BJ (cell line): ENCODE data around the gene KLF15. TPM values are rescaled to one million over a fixed set of nuclear protein-coding genes. Genes with fewer than 3 reads are reported as not detected.

ENCODE experiments used
- CTCF ChIA-PET: fragments of 350-600 bp; formaldehyde crosslinking; extraction: SDS; loops from one replicate; lab custom pipeline; 2021; ENCODE audit warnings: antibody characterized with exemption, inconsistent platforms; lab: Yijun Ruan, JAX
- POLR2A ChIA-PET: fragments of 300-600 bp; sonication (Branson Sonifier 250); formaldehyde crosslinking; extraction: SDS; loops from one replicate; lab custom pipeline; 2021; ENCODE audit warnings: antibody characterized with exemption; lab: Charles Lee
- DNase-seq: peaks from one replicate; pipeline ENCODE4 v3.0.0-alpha.2; 2011; ENCODE audit warnings: low read depth
- H3K27me3 ChIP-seq: 2 replicates; pipeline ENCODE4 v1.6.0; 2011; ENCODE audit warnings: low read length; ENCODE audit not compliant: control insufficient read depth, insufficient read depth
- H3K36me3 ChIP-seq: 2 replicates; pipeline ENCODE4 v1.5.1; 2011; ENCODE audit warnings: low read length; ENCODE audit not compliant: control insufficient read depth, insufficient read depth
- H3K4me3 ChIP-seq: 2 replicates; pipeline ENCODE4 v1.5.1; 2011; ENCODE audit warnings: low read depth, mild to moderate bottlenecking, control low read depth, low read length
- CTCF ChIP-seq: IDR thresholded peaks from 2 replicates; pipeline ENCODE4 v1.5.1; 2011; ENCODE audit warnings: low read depth, mild to moderate bottlenecking, control low read depth, inconsistent platforms, low read length, moderate library complexity; ENCODE audit not compliant: insufficient read depth
- polyA minus RNA-seq: library from RNA; depleted of rRNA, polyadenylated mRNA; stranded (reverse); fragments of >200 nt; gene quantifications from 2 replicates; pipeline ENCODE4 v1.2.3, GENCODE V29; 2011; rRNA and poly(A)+ RNA removed
- polyA plus RNA-seq: library from polyadenylated mRNA; depleted of rRNA; stranded (reverse); fragments of >200 nt; gene quantifications from 2 replicates; pipeline ENCODE4 v1.2.3, GENCODE V29; 2011; rRNA removed

The KLF15 gene
- polyA plus RNA-seq: 0.29 and 0.44 TPM in 2 replicates
- 0.10 and 0.24 TPM in 2 replicates for polyA minus RNA-seq

- Histone ChIP-seq H3K27me3 (peaks cover 25% of the 10 kb centered on the region), H3K4me3 (peak within 1 kb of the TSS; percentile 56), H3K36me3 (no peaks in the 10 kb centered on the region)
- TF ChIP-seq CTCF: no peak
- DNase-seq: no peak
- POLR2A ChIA-PET: no interaction called here
- CTCF ChIA-PET: interaction anchor here (0.7 to 1.1 kb wide), 3 partner anchors 90 to 98 kb away, joined by 3 to 4 read pairs (median 3); no protein-coding TSS in a partner anchor
Measured at GRCh38 chr3:126357295-126358037, at the start of gene KLF15. Gene KLF15 (minus strand): TSS chr3:126357408. CDS start chr3:126352922, 4,486 bp downstream.

DNA sequence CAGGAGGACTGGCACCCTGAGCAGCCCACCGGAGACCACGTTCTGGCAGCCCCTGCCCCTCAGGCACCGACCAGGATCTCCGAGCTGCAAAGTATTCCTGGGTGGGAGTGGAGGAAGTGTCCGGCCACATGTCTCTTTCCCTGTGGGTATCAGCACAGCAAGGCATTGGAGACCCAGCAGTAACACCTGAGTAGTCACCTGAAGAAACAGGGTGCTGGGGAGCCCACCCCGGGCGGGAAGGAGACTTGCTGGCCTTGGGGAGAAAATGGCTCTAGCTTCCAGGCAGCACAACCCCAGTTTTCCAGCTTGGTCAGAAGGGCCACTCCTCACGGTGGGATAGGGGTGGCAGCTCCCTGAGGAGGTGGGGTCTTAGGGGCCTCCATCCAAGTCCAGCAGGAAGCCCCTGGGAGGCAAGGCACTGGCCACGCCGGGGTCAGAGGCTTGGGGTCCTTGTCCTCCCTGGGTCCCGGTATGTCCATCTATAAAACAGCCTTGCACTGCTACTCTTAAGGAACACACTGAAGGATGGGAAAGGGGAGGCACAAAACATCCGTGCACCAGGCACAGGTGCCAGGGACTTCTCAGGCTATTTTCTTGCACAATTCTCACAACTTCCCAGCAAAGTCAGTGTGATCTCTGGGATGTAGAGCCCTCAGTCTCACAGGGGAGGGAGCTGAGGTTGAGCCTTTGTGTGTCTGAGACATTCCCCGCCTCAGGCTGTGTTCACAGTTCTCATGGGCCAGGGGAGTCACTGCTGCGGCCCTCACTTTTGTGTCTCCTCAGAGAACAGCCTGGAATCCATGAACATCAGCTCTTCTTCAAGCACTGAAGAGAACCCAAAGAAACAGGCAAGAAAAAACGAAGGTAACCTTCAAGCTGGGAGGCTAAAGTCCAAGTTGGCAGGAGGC lies 49.4 kb upstream of the KLF15 start:
- no peak for DNase-seq
- ChIA-PET CTCF (interaction anchor here (1.1 kb wide), 1 partner anchor 147 kb away, joined by 3 read pairs; no protein-coding TSS in a partner anchor), POLR2A (no interaction called here)
- Histone ChIP-seq H3K27me3 (peaks cover 15% of the 10 kb centered on the region), H3K36me3 (no peaks in the 10 kb centered on the region), H3K4me3 (no peak overlapping the region)
- TF ChIP-seq CTCF: no peak

GRCh38 chr3:126402666-126403302 lies 45.6 kb upstream of the KLF15 start:
- peaks cover 13% of the 10 kb centered on the region for H3K27me3 ChIP-seq
- no peak for TF ChIP-seq CTCF
- no peak overlapping the region for H3K4me3 ChIP-seq
- ChIA-PET CTCF (no interaction called here), POLR2A (no interaction called here)
- no peaks in the 10 kb centered on the region for H3K36me3 ChIP-seq
- no peak for DNase-seq

- DNase-seq: no peak
- Histone ChIP-seq H3K4me3 (no peak overlapping the region), H3K27me3 (peaks cover 8% of the 10 kb centered on the region), H3K36me3 (no peaks in the 10 kb centered on the region)
- ChIA-PET POLR2A (no interaction called here), CTCF (no interaction called here)
- no peak for TF ChIP-seq CTCF
Measured at GRCh38 chr3:126402178-126402577, 45.0 kb upstream of the KLF15 start.
